ENCODE data around the gene AK5. TPM values are rescaled to one million over a fixed set of nuclear protein-coding genes. Genes with fewer than 3 reads are reported as not detected.
"Not testable (repeated sequence)": the region's sequence is repeated elsewhere in the genome, so short reads cannot be mapped to it uniquely, and the experiment has no call there.

Gene AK5
- total and polyA plus RNA-seq, 9 donors: 0.45 to 3.5 (median 0.82) TPM; not detected in 2

DNA sequence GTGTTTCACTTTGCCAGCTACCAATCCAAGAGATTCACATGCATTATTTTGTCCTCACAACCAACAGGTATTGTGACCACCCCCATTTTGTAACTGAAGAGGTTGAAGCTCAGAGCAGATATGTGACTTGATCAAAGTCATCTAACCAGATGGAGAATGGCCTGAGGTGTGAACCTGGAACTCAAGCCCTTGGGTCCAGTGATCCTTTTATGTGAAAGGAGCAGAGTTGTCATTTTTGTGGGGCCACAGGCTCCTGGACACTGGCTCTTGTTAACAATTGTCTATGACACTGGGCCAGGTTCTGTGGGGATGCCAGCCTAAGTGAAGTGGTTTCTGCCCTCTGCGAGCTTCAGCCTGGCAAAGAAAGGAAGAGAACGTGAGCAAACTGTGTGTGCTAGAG is 228.1 kb downstream of the AK5 start:
- no peak for DNase-seq
- H3K36me3 ChIP-seq: no peaks in the 10 kb centered on the region
- H3K27me3 ChIP-seq: no peaks in the 10 kb centered on the region
- no peaks in the 10 kb centered on the region for H3K9me3 ChIP-seq
- H3K4me3 ChIP-seq: no peak overlapping the region
- TF ChIP-seq, protein P1, sequence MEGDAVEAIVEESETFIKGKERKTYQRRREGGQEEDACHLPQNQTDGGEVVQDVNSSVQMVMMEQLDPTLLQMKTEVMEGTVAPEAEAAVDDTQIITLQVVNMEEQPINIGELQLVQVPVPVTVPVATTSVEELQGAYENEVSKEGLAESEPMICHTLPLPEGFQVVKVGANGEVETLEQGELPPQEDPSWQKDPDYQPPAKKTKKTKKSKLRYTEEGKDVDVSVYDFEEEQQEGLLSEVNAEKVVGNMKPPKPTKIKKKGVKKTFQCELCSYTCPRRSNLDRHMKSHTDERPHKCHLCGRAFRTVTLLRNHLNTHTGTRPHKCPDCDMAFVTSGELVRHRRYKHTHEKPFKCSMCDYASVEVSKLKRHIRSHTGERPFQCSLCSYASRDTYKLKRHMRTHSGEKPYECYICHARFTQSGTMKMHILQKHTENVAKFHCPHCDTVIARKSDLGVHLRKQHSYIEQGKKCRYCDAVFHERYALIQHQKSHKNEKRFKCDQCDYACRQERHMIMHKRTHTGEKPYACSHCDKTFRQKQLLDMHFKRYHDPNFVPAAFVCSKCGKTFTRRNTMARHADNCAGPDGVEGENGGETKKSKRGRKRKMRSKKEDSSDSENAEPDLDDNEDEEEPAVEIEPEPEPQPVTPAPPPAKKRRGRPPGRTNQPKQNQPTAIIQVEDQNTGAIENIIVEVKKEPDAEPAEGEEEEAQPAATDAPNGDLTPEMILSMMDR (IDR thresholded peaks at IDR 0.05): no peak
- TF ChIP-seq EP300 (IDR thresholded peaks at IDR 0.05): no peak
- intact Hi-C loops (cut with DNase I): no loop called here
- peaks cover 4% of the 10 kb centered on the region for H3K4me1 ChIP-seq (ENCODE audit: insufficient read depth)
- 90 to 92% (median 91%) methylated on average over 2 of the region's 2 CpGs for WGBS, 3 donors
- no peak overlapping the region for H3K27ac ChIP-seq

DNA sequence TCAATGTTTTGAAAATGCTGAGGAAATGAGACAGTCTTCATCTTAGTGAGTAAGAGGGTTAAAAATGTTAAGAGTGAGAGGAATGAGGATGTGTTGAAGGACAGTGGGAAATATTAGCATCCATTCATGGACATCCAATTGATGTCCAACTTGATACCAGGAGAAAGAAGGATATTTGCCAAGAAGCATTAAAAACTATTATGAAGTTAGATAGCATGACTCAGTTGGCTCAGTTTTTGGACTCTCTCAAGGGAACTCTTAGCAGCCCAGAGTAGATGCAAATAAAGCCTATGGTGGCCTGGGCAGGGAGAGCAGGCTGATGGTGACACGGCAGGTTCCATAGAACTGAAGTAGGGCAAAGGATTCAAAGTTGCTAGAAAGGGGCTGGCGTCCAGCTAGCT is 229.6 kb downstream of the AK5 start:
- TF ChIP-seq POLR2A (IDR thresholded peaks at IDR 0.05) (no peak), EP300 (IDR thresholded peaks at IDR 0.05) (no peak)
- TF ChIP-seq, protein P1 (IDR thresholded peaks at IDR 0.05): no peak
- no peak for DNase-seq
- Histone ChIP-seq H3K9me3 (no peaks in the 10 kb centered on the region), H3K27me3 (no peaks in the 10 kb centered on the region), H3K27ac (no peak overlapping the region), H3K36me3 (no peaks in the 10 kb centered on the region), H3K4me3 (no peak overlapping the region), H3K4me1 (ENCODE audit: insufficient read depth) (peaks cover 6% of the 10 kb centered on the region)
- intact Hi-C loops (cut with DNase I): no loop called here
- 72 to 80% (median 72%) methylated on average over 2 of the region's 2 CpGs for WGBS, 3 donors

DNA sequence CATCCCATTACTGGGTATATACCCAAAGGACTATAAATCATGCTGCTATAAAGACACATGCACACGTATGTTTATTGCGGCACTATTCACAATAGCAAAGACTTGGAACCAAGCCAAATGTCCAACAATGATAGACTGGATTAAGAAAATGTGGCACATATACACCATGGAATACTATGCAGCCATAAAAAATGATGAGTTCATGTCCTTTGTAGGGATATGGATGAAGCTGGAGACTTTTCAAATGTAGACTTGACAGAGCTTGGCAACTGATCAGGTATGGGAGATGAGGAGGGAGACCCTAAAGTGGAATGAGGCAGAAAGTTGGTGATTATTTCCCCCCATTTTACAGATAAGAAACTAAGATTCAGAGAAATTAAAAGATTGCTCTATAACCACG is 230.8 kb downstream of the AK5 start:
- H3K36me3 ChIP-seq; H3K9me3 ChIP-seq; H3K27ac ChIP-seq; H3K27me3 ChIP-seq; DNase-seq; H3K4me3 ChIP-seq; H3K4me1 ChIP-seq (ENCODE audit: insufficient read depth); intact Hi-C loops (cut with DNase I): not testable (repeated sequence)
- WGBS, 3 donors: 88 to 99% (median 93%) methylated on average over 1 to 3 of the region's 3 CpGs

- WGBS, 3 donors: 27 to 34% (median 27%) methylated on average over 17 of the region's 17 CpGs
- H3K27ac ChIP-seq: no peak overlapping the region
- intact Hi-C loops (cut with DNase I): no loop called here
- H3K36me3 ChIP-seq: no peaks in the 10 kb centered on the region
- H3K27me3 ChIP-seq: no peaks in the 10 kb centered on the region
- H3K4me3 ChIP-seq: no peak overlapping the region
- peak in 3 of 5 donors; percentile 15 to 53 (median 24) for DNase-seq
- H3K4me1 ChIP-seq (ENCODE audit: insufficient read depth): peaks cover 6% of the 10 kb centered on the region
- no peaks in the 10 kb centered on the region for H3K9me3 ChIP-seq
- no peak for TF ChIP-seq EP300 (IDR thresholded peaks at IDR 0.05)
- TF ChIP-seq, protein P1 (IDR thresholded peaks at IDR 0.05): no peak
- no peak for TF ChIP-seq POLR2A (IDR thresholded peaks at IDR 0.05)
Measured at GRCh38 chr1:77513839-77514763, 232.3 kb downstream of the AK5 start.

Data from ovary (tissue), 9 donors.